Activated naive CD4-positive, alpha-beta T cell treated with anti-CD3 and anti-CD28 coated beads for 36 hours (primary cell): ENCODE measurements around the gene QKI. TPM values are rescaled to one million over a fixed set of nuclear protein-coding genes. Genes with fewer than 3 reads are reported as not detected.

Source experiments
- CTCF ChIA-PET: fragments of 350-600 bp; sonication (Branson Sonifier 250); formaldehyde crosslinking; loops from one replicate; lab custom pipeline; 2021; ENCODE audit warnings: antibody characterized with exemption; lab: Charles Lee
- DNase-seq: peaks from one replicate; pipeline ENCODE4 v3.0.0-alpha.2; 2020
- H3K27ac Mint-ChIP-seq: one replicate; pipeline ENCODE4 v1.8.0; 2021; ENCODE audit warnings: mild to moderate bottlenecking, mixed read lengths
- H3K27me3 Mint-ChIP-seq: one replicate; pipeline ENCODE4 v1.8.0; 2021; ENCODE audit warnings: low read depth, mixed read lengths
- H3K36me3 Mint-ChIP-seq: one replicate; pipeline ENCODE4 v1.8.0; 2021; ENCODE audit warnings: low read depth, mixed read lengths
- H3K4me1 Mint-ChIP-seq: one replicate; pipeline ENCODE4 v1.8.0; 2021; ENCODE audit warnings: low read depth, mixed read lengths
- H3K4me3 Mint-ChIP-seq: one replicate; pipeline ENCODE4 v1.8.0; 2021; ENCODE audit warnings: mild to moderate bottlenecking, moderate library complexity, mixed read lengths
- H3K9me3 Mint-ChIP-seq: one replicate; pipeline ENCODE4 v1.8.0; 2021; ENCODE audit warnings: mixed read lengths
- intact Hi-C: fragments of 100-400 bp; cut with micrococcal nuclease; formaldehyde crosslinking; loops from one replicate; pipeline ENCODE4 v1.15.1; 2023
- total RNA-seq, 2 experiments: library from RNA; stranded (reverse); gene quantifications; one replicate each; pipeline ENCODE4 v1.2.3, GENCODE V29; 2021

The QKI gene
- total RNA-seq, 2 experiments from 2014 or later: 34.6 to 38.4 TPM

DNA sequence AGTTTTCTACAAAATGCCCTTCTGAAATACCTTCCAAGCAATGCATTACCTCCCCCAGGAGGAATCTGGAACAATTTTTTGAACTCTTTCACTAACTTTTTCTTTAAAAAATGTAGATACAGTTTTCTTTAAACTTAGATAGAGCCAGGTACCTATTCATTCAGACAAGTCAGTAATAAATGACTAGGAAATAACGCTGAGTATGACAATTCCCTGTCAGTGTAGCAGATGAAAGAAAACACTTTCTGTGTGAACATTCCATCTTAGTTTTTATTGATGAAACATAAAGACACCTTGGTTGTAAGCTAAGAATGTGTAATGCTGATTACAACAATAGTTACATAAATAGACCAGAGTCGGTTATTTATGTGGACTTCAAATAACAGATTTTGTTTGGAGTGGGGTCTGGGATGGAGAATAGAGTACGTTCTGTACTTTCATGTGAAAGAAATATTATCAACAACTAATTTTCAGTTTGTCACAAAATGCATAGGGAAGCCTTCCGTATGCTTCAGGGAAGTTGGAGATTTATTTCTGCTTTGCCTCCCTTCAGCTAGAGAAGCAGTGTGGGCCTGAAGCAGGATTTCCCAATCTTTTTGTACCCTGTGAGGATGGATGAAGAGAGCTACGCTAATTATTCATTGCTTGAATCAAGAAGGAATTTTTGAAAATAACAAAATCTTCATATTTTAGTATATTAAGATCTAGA, 19.2 kb upstream of the QKI start:
- H3K4me1 Mint-ChIP-seq: peaks cover 6% of the 10 kb centered on the region
- CTCF ChIA-PET: no interaction called here
- H3K27ac Mint-ChIP-seq: no peak overlapping the region
- no peak overlapping the region for H3K4me3 Mint-ChIP-seq
- H3K9me3 Mint-ChIP-seq: no peaks in the 10 kb centered on the region
- no peaks in the 10 kb centered on the region for H3K36me3 Mint-ChIP-seq
- intact Hi-C loops: no loop called here
- peaks cover 19% of the 10 kb centered on the region for H3K27me3 Mint-ChIP-seq
- DNase-seq: no peak

DNA sequence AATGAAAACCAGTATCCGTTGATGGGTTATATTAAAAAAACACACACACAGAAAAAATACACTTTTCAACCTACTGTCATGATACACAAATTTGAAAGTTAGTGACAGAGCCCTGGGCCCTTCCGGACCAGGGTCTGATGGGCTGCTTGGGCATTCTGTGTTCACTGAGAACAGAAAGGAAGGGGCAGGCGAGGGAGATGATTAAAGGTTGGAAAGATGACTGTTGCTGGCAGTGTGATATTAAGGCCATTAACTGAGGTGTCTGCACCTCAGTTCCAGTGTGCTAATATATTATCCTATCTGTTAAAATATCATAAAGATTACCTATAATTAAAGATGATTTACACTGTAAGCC, 18.7 kb upstream of the QKI start:
- H3K27ac Mint-ChIP-seq: no peak overlapping the region
- CTCF ChIA-PET: no interaction called here
- peaks cover 16% of the 10 kb centered on the region for H3K27me3 Mint-ChIP-seq
- no peaks in the 10 kb centered on the region for H3K9me3 Mint-ChIP-seq
- H3K36me3 Mint-ChIP-seq: no peaks in the 10 kb centered on the region
- peaks cover 6% of the 10 kb centered on the region for H3K4me1 Mint-ChIP-seq
- intact Hi-C loops: no loop called here
- H3K4me3 Mint-ChIP-seq: no peak overlapping the region
- no peak for DNase-seq

DNA sequence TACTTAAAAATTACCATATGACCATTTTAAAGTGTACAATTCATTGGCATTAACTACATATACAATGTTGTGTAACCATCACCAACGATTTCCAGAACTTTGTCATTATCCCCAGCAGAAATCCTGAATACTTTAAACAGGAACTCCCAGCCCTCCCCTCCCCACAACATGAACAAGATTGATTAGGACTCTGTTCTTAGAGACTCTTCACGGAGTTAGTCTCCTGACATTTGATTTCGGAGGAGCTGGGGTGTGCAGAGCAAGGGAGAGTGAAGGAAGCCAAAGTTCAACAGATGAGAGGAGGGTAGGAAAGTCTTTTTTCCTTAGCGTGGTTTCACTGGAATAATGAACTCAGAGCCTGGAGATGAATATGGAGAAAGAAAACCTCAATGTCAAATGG, 17.2 kb upstream of the QKI start:
- CTCF ChIA-PET: no interaction called here
- Mint-ChIP-seq H3K27me3 (peaks cover 16% of the 10 kb centered on the region), H3K9me3 (no peaks in the 10 kb centered on the region), H3K4me1 (peaks cover 6% of the 10 kb centered on the region), H3K36me3 (no peaks in the 10 kb centered on the region), H3K27ac (no peak overlapping the region), H3K4me3 (no peak overlapping the region)
- intact Hi-C loops: no loop called here
- DNase-seq: no peak

DNA sequence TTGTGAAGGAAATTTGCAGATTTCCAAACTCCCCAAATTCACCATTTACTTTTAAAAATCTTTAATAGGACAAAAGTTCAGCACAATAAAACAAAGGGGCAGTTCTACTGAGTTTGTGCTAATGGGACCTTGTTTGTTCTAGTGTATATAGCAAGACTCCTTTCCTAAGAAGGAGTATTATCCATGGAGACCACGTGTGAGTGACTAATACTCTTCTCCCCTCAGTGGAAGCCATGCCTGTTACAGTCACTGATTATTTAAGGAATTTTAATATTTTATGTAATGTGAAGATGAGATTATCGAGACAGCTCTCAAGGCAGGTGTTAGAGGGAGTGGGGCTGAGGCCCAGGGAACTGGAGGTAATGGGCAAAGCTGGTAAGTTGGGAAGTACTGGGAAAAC, 16.4 kb upstream of the QKI start:
- Mint-ChIP-seq H3K4me1 (peaks cover 6% of the 10 kb centered on the region), H3K9me3 (no peaks in the 10 kb centered on the region), H3K4me3 (no peak overlapping the region), H3K36me3 (no peaks in the 10 kb centered on the region), H3K27me3 (peaks cover 14% of the 10 kb centered on the region), H3K27ac (no peak overlapping the region)
- DNase-seq: no peak
- intact Hi-C loops: no loop called here
- CTCF ChIA-PET: no interaction called here

DNA sequence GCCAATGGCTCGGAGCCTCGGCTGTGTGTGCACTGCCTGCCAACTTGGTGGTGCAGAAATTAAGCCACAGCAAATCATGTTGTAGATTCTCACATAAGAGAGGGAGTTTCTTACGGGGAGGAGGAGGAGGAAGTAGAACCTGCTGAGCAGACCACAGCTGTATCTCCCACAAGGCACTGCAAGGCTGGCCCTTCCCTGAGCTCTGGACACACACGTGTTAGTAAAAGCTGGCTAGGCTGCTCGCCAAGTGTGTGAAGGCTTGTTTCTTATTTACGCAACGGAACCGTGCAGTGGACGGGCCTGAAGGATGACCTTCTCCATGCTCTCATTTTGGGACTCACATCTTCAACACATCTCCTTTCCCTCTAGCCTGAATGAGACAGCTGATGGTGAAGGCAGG, 15.7 kb upstream of the QKI start:
- peaks cover 6% of the 10 kb centered on the region for H3K4me1 Mint-ChIP-seq
- peaks cover 14% of the 10 kb centered on the region for H3K27me3 Mint-ChIP-seq
- intact Hi-C loops: no loop called here
- H3K4me3 Mint-ChIP-seq: no peak overlapping the region
- H3K9me3 Mint-ChIP-seq: no peaks in the 10 kb centered on the region
- no peak for DNase-seq
- CTCF ChIA-PET: no interaction called here
- H3K27ac Mint-ChIP-seq: no peak overlapping the region
- H3K36me3 Mint-ChIP-seq: no peaks in the 10 kb centered on the region

DNA sequence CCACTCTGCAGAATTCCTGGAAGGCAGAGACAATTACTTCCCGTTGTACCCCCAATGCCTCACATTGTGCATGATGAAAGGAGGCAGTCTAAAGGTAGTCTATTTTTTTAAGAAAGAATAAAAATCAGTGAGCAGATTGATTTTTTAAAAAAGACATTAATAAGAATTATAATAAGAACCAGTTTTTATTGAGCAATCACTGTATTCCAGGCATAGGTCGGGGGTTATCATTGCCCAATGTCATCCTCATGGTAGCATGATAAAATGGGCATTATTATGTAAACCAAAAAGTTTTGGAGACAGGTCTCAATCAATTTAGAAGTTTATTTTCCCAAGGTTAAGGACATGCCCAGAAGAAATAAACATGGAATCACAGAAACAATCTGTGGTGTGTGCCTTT, 14.0 kb upstream of the QKI start:
- DNase-seq: no peak
- peaks cover 8% of the 10 kb centered on the region for H3K4me1 Mint-ChIP-seq
- intact Hi-C loops: no loop called here
- peaks cover 14% of the 10 kb centered on the region for H3K27me3 Mint-ChIP-seq
- H3K9me3 Mint-ChIP-seq: no peaks in the 10 kb centered on the region
- no peak overlapping the region for H3K4me3 Mint-ChIP-seq
- CTCF ChIA-PET: no interaction called here
- H3K36me3 Mint-ChIP-seq: no peaks in the 10 kb centered on the region
- no peak overlapping the region for H3K27ac Mint-ChIP-seq

DNA sequence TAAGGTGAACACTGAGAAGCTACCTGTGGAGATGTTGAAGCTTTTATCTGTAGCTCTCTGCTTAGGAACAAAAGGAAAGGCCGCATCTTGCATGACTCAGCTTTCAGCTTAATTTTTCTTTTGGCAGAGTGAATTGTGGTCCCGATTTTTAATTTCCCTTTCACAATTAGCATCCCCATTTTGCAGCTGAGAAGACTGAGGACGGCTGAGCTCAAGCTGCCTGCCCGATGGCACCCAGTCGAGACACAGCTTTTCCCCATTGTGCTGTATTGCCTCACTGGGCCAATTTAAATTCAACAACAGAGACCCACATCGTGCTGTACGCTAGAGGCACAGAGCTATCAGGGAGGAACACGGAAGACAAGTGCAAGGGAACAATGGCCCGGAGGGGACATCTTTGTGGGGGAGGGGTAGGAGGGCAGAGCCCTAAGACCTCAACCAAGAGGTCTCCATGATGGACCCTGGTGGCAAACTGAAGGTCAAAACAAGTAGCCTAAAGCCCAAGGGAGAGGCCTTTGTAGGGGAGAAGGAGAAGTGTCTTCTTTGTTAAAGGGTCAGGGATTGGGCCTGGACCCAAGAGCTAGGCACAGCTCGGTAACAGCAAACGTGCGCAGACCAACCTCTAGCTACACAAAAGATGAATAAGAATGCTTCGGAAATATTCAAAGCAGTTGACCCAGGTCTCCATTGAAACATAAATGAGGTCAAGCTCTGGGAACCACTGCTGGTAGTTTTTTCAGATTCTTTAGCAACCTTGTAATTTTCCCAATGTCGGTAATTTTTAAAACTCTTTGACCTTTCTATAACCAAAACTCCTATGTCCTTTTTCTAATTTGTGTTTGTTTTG, 13.3 kb upstream of the QKI start:
- peaks cover 11% of the 10 kb centered on the region for H3K27me3 Mint-ChIP-seq
- no peaks in the 10 kb centered on the region for H3K36me3 Mint-ChIP-seq
- peaks cover 14% of the 10 kb centered on the region for H3K4me1 Mint-ChIP-seq
- no peaks in the 10 kb centered on the region for H3K9me3 Mint-ChIP-seq
- no peak overlapping the region for H3K4me3 Mint-ChIP-seq
- CTCF ChIA-PET: no interaction called here
- H3K27ac Mint-ChIP-seq: no peak overlapping the region
- intact Hi-C loops: no loop called here
- no peak for DNase-seq

DNA sequence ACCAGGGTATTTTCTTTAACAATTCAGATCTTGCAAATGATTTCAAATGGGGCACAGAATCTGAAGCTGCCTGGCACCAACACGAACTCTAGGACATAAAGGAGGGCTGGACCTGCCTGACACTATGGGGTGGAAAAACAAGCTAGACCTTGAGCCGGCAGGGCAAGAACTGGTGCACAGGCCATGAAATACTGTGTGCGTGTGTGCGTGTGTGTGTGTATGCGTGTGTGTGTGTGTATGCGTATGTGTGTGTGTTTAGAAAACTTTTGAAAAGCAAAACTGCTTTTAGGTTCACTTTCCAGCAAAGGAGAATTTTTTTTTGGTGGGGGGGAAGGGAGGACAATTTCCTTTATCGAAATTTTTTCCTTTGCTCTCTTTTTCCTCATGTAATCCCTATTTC, 11.9 kb upstream of the QKI start:
- H3K4me1 Mint-ChIP-seq: peaks cover 10% of the 10 kb centered on the region
- no peak overlapping the region for H3K4me3 Mint-ChIP-seq
- H3K27me3 Mint-ChIP-seq: no peaks in the 10 kb centered on the region
- CTCF ChIA-PET: no interaction called here
- intact Hi-C loops: no loop called here
- DNase-seq: no peak
- no peak overlapping the region for H3K27ac Mint-ChIP-seq
- H3K9me3 Mint-ChIP-seq: no peaks in the 10 kb centered on the region
- no peaks in the 10 kb centered on the region for H3K36me3 Mint-ChIP-seq

DNA sequence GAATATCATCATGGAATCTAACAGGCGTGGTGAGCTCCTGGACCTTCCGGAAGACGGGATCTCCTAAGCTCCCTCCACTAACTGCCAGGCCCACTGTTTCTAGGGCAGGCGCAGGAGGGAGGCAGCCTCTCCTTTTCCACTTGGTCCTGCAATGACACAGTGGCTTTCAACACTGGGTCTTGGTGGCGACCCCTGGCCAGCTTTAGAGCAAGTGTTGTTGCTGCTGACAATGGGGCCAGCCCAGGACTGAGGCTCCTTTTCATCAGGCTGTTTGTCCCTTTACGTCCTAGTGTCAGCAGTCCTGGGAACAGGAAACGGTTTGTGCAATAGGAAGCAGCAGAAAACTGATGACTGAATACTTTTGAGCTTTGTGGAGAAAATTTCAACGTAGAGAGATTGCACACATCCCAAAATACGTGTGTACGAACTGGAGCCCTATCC, 9.7 kb upstream of the QKI start:
- CTCF ChIA-PET: interaction anchor here (1.1 kb wide), 2 partner anchors 12 to 14 kb away, joined by 3 read pairs; no protein-coding TSS in a partner anchor
- Mint-ChIP-seq H3K27ac (no peak overlapping the region), H3K36me3 (no peaks in the 10 kb centered on the region), H3K9me3 (no peaks in the 10 kb centered on the region), H3K4me3 (no peak overlapping the region), H3K4me1 (peaks cover 10% of the 10 kb centered on the region), H3K27me3 (no peaks in the 10 kb centered on the region)
- no peak for DNase-seq
- intact Hi-C loops: no loop called here

DNA sequence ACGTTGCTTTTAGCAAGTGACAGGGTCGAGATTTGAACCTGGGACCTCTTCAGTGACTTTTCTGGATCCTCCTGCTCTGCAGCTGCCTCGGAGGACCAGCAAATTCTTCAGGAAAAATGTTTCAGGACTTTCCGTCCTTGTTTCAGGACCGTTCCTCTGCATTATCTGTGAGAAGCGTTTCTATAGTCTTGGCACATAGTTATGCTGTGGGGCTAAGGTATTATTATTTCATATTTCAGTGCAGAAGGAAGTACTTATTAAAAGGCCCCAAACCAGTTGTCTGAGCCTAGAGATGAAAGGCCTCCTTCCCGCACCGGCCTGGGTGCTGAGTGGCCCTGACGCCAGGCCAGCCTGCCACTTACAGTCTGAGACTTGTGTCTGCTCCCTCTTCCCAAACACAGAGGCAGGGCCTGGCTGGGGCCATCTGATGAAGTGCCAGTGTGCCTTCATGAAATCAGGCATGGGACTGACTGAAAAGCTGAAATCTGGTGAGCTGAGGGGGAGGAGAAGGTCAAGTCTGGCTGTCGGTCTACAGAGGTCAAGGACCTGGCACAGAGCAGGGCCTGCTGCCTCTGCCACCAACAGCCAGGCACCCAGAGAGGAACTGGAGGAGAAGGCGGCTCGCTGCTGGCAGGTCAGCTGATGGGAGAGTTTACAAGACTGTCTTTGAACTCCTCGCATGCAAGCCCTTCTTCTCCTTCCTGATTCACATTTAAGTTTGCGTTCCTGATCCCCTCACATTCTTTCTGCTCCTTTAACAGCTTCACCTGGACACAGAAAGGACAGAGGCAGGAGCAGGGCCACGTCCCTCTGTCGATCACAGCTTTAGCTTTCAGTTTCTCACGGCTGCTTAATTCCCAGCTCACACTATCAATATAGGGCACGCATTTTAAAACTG, 8.9 kb upstream of the QKI start:
- H3K36me3 Mint-ChIP-seq: no peaks in the 10 kb centered on the region
- peak; percentile 34 for DNase-seq
- CTCF ChIA-PET: interaction anchor here (1.1 to 1.6 kb wide), 3 partner anchors 13 to 149 kb away, joined by 3 to 6 read pairs (median 3); no protein-coding TSS in a partner anchor
- H3K27ac Mint-ChIP-seq: peak overlapping the region; percentile 78
- no peaks in the 10 kb centered on the region for H3K9me3 Mint-ChIP-seq
- H3K4me3 Mint-ChIP-seq: peak overlapping the region; percentile 82
- intact Hi-C loops: loop anchor here (1.0 kb wide), 1 partner anchor 9 kb away; the partner anchor contains the start of gene QKI
- peaks cover 10% of the 10 kb centered on the region for H3K4me1 Mint-ChIP-seq
- H3K27me3 Mint-ChIP-seq: no peaks in the 10 kb centered on the region

DNA sequence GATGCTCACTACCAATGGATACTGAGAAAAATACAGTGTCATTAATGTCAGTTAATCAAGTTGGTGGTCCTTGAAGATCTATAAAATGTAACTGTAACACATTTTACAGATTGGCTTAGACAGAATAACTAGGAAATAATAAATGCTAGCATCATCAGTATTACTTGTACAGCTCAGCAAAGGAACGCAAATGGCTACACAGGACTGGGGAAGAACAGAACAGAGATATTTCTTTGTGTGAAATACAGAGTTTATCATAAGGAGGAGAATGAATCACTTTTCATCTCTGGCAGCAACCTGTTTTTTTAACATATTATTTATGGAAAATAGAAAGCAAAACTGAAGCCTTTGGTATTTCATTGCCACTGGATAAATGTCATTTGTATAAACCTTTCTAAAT, 8.2 kb upstream of the QKI start:
- intact Hi-C loops: loop anchor here (1.0 kb wide), 1 partner anchor 8 kb away; the partner anchor contains the start of gene QKI
- peaks cover 3% of the 10 kb centered on the region for H3K36me3 Mint-ChIP-seq
- CTCF ChIA-PET: interaction anchor here (1.6 kb wide), 1 partner anchor 148 kb away, joined by 6 read pairs; no protein-coding TSS in a partner anchor
- H3K27ac Mint-ChIP-seq: peak overlapping the region; percentile 78
- H3K4me1 Mint-ChIP-seq: peaks cover 10% of the 10 kb centered on the region
- H3K27me3 Mint-ChIP-seq: no peaks in the 10 kb centered on the region
- peak overlapping the region; percentile 82 for H3K4me3 Mint-ChIP-seq
- no peak for DNase-seq
- no peaks in the 10 kb centered on the region for H3K9me3 Mint-ChIP-seq

DNA sequence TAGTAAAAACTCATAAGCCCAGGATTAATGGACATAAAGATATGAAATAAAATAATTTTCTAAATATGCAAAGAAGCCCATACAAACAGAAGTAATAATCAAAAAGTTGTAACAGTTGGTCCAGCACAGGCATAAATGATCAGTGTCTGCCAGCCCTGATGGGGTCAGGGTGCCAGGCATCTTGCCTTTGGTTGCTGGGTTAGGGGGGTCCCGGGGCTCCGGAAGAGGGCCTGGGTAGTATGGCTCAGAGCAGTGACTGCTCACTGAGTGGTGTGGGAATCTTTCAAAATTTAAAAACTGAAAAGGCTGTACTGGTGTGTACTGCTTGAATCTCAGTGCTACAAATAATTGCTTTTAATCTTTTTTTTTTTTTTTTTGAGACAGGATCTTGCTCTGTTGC, 7.7 kb upstream of the QKI start:
- H3K9me3 Mint-ChIP-seq: no peaks in the 10 kb centered on the region
- CTCF ChIA-PET: interaction anchor here (1.6 kb wide), 1 partner anchor 148 kb away, joined by 6 read pairs; no protein-coding TSS in a partner anchor
- peaks cover 10% of the 10 kb centered on the region for H3K4me1 Mint-ChIP-seq
- H3K27ac Mint-ChIP-seq: no peak overlapping the region
- intact Hi-C loops: loop anchor here (1.0 kb wide), 1 partner anchor 7 kb away; the partner anchor contains the start of gene QKI
- H3K27me3 Mint-ChIP-seq: no peaks in the 10 kb centered on the region
- DNase-seq: no peak
- H3K36me3 Mint-ChIP-seq: peaks cover 4% of the 10 kb centered on the region
- no peak overlapping the region for H3K4me3 Mint-ChIP-seq
